HCEC 1CT (cell line): ENCODE measurements around the gene SUN2.
A peak's percentile ranks its signal among the peaks of the same experiment; 100 is the strongest.

Source experiments
- DNase-seq: peaks from one replicate; pipeline ENCODE4 v3.0.0-alpha.2; 2017

The SUN2 gene

DNA sequence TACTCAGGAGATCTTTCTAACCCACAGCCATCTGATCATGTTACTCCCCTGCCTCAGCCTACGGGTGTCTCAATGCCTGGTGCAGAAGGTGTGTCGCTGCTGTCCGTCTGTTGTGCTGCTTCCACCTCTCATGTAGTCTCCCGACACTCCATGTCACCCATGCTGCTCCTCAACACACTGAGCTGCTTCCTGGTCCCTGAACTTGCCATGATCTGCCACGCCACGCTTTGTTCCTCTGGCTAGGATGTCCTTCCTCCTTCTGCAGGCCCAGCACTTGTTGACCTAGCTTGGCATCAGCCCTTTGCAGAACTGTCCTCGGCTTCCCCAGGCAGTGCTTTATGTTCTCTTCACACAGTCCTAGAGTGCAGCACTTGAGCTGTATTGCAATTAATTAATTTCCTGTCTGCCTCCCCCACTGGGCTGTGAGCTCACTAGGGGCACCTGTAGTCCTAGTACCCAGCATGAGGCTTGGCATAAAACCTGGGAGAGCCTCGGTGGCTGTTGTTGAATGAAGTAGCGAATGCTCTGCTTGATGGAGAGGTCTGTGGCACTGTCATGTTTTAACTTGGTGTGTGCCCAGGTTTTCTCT, 40.5 kb downstream of the SUN2 start:
- no peak for DNase-seq

DNA sequence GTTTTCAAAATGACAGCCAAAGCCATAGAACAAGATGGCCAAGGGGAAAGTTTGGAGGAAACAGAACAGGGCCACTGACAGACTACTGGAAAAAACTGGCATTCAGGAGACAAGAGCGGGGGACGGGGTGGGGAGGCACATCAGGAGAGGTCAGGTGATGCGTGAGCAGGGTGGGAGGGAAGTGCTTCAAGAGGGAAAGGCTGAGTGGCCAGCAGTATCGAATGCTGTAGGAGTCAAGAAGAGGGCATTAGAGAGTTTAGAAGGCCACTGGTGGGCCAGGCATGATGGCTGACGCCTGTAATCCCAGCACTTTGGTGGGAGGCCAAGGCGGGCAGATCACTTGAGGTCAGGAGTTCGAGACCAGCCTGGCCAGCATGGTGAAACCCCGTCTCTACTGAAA, 41.9 kb downstream of the SUN2 start:
- no peak for DNase-seq

- no peak for DNase-seq
Measured at GRCh38 chr22:38712486-38713207, 43.2 kb downstream of the SUN2 start.

- DNase-seq, result no peak
Measured at GRCh38 chr22:38710866-38711265, 44.9 kb downstream of the SUN2 start.

GRCh38 chr22:38710351-38710750, 45.4 kb downstream of the SUN2 start:
- DNase-seq, result no peak

DNA sequence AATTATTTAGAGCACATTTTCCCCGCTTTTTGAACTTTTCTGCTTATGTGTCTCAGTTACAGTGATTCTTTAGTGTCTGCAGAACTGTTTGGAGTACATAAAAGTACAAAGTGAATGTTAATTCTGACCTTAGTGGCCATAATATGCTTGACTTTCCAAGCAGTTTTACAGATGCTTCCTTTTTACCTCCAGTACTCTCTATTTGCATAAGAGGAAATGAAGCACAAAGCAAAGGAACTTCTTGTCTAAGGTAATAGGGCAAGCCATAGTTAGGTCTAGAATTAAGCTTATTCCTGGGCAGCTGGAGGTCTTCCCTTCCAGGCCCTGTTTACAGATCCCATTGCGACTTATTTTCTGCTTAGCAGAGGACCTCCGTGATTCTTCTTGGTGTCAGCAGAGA, 46.5 kb downstream of the SUN2 start:
- no peak for DNase-seq

- no peak for DNase-seq
Measured at GRCh38 chr22:38707984-38708383, 47.8 kb downstream of the SUN2 start.

DNA sequence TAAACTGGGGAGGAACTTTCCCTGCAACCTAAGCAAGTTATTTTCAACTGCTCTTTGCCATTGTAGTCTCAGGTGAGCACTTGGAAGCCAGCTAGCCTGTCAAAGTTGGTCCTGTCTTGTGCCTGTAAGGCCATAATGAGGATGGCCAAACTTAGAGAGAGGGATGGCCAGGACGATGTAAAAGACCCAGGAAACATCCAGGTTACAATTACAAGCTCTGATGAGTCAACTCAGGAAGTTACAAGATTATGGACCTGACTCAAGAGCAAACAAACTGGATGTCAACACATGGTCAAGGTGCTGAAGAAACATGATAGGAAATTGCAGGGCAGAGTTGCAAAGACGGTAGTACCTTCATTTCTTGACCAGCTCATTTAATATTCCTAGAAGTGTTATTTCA, 48.5 kb downstream of the SUN2 start:
- DNase-seq, result peak; percentile 45

GRCh38 chr22:38706901-38707195, 49.0 kb downstream of the SUN2 start:
- no peak for DNase-seq

- no peak for DNase-seq
Measured at GRCh38 chr22:38706101-38706900, 49.5 kb downstream of the SUN2 start.

- DNase-seq, result peak; percentile 100
Measured at GRCh38 chr22:38705235-38706100, 50.3 kb downstream of the SUN2 start, which contains the start of gene GTPBP1. GTPBP1 (plus strand) TSS chr22:38705944; CDS start chr22:38705956, 12 bp downstream.

GRCh38 chr22:38704654-38705234, 51.1 kb downstream of the SUN2 start:
- no peak for DNase-seq

GRCh38 chr22:38700789-38701628, 54.8 kb downstream of the SUN2 start, which contains the start of gene JOSD1:
JOSD1 (minus strand) TSS chr22:38700943; CDS start chr22:38699987, 956 bp downstream.
- DNase-seq, result peak; percentile 89

GRCh38 chr22:38700270-38700788, 55.5 kb downstream of the SUN2 start:
- DNase-seq, result peak; percentile 67

DNA sequence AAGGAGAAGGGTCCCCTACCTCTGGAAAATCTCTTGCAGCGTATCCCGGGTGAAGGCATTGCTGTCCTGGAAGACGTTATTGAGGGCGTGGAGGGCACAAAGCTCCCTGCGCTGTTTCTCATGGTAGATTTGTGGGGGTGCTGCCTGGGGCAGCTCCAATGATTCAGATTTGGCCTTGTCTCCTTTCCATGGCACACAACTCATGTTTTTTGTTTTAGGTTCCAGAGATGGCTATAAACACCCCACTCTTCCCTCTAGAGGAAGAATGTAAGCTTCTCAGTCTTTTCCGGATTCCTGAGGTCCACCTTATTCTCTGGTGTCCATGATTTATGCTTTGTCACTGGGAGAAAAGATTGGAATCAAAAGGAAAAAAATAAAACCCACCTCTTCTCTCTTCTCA, 56.0 kb downstream of the SUN2 start:
- DNase-seq, result peak; percentile 53

GRCh38 chr22:38699143-38699542, 56.7 kb downstream of the SUN2 start:
- DNase-seq, result no peak

- DNase-seq, result no peak
Measured at GRCh38 chr22:38698407-38699094, 57.2 kb downstream of the SUN2 start.

DNA sequence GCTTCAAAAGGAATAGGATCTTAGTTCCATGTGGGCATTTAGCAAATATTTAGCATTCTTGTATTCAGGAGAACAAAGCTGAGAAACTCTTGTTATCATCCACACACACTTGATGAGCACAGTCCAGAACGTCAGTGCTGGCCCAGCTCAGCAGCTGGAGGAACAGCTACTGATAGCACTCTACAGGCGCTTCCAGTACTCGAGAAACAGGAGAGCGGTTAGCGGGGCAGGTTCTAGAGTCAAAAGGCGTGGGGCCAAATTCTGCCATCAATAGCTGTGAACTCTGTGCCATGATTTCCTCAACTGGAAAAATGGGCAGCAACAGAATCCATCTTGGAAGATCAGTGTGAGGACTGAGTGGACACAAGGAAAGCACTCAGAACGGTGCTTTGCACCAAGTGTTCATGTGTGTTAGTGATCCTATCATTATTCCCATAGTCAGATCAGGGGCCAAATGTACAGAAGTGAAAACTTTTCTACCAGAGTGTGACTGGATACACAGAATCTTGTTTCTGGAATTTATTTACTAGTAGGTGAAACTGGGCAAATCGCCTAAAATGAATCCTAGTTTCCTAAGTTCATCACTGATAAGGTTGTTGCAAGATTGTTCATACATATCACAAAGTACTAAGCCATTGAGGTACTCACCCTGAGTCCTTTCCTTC, 58.2 kb downstream of the SUN2 start:
- no peak for DNase-seq

DNA sequence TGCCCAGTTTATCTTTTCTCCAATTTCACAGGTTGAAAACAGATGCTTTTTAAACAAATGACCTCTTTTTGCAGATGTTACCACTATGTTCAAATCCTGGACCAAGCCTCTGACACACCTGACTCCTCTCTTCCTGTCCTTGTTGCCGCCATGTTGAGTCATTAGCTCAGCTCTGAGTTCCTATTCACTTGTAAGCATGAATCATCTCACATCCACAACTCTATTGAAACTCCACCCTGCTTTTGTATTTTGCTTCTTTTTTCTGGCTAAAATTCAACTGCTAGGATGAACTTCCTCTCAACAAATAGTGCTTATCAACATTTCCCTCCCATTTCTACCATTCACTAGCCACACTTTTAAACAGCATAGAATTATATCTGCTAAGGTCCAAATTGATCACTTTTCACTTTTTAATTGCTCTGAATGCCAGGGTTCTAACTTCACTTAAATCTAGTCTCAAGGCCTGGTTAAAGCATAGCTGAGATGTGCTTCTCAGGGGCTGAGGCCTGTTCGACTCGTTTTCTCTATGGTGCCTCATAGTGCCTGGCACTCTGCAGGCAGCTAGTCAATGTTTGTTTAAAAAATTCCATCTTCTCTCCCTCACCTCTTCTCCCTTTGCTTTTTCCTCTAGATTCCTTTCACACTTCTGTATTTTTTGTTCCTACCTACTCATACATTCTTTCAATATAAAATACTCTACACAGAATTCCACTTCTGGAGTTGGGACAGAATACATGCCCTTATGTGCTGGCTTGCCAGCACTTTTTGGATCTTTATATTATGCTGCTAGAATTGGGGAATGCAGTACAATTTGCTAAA, 59.0 kb downstream of the SUN2 start:
- DNase-seq, result peak; percentile 83
